Ascending aorta (tissue), 2 donors: Measurements from ENCODE around the gene AQP5. TPM values are rescaled to one million over a fixed set of nuclear protein-coding genes. Genes with fewer than 3 reads are reported as not detected.

ENCODE experiments used
- DNase-seq, 2 donors: peaks; one replicate each; pipeline ENCODE4 v3.0.0-alpha.2; 2019; ENCODE audit warnings: low spot score in 2 of 2
- H3K27ac ChIP-seq, 2 donors: fragments of 200-600 bp; sonication (generic); one replicate each; pipeline ENCODE4 v1.5.1; 2016 to 2017; ENCODE audit warnings: mild to moderate bottlenecking in 1 of 2
- H3K27me3 ChIP-seq: fragments of 200-600 bp; sonication (generic); one replicate; pipeline ENCODE4 v1.5.1; 2017
- H3K36me3 ChIP-seq, 2 donors: fragments of 200-600 bp; sonication (generic); one replicate each; pipeline ENCODE4 v1.5.1; 2016
- H3K4me1 ChIP-seq, 2 donors: fragments of 200-600 bp; sonication (generic); one replicate each; pipeline ENCODE4 v1.5.1; 2016 to 2017; ENCODE audit warnings: mild to moderate bottlenecking in 1 of 2
- H3K4me3 ChIP-seq, 2 donors: fragments of 200-600 bp; sonication (generic); one replicate each; pipeline ENCODE4 v1.5.1; 2016 to 2017; ENCODE audit warnings: mild to moderate bottlenecking in 1 of 2
- H3K9me3 ChIP-seq, 2 donors: fragments of 200-600 bp; sonication (generic); one replicate each; pipeline ENCODE4 v1.5.1; 2016
- intact Hi-C: fragments of 100-400 bp; cut with DNase I; formaldehyde crosslinking; loops from one replicate; pipeline ENCODE4 v1.15.1; 2023
- total RNA-seq: library from RNA; depleted of rRNA; stranded (reverse); fragments of >200 nt; gene quantifications from one replicate; pipeline ENCODE4 v1.1.0, GENCODE V29; 2016
- TF ChIP-seq, protein P1 (sequence below), 3 experiments: fragments of 200-600 bp in 2 of 3; fragments of 450-650 bp in 1 of 3; sonication (generic) in 2 of 3; IDR thresholded peaks; one replicate each; pipeline ENCODE4 v1.5.1; 2016 to 2019; ENCODE audit warnings: antibody characterized with exemption in 3 of 3, mild to moderate bottlenecking in 1 of 3, moderate library complexity in 1 of 3

Gene AQP5
- total RNA-seq, 1 donor from 2014 or later: not detected

DNA sequence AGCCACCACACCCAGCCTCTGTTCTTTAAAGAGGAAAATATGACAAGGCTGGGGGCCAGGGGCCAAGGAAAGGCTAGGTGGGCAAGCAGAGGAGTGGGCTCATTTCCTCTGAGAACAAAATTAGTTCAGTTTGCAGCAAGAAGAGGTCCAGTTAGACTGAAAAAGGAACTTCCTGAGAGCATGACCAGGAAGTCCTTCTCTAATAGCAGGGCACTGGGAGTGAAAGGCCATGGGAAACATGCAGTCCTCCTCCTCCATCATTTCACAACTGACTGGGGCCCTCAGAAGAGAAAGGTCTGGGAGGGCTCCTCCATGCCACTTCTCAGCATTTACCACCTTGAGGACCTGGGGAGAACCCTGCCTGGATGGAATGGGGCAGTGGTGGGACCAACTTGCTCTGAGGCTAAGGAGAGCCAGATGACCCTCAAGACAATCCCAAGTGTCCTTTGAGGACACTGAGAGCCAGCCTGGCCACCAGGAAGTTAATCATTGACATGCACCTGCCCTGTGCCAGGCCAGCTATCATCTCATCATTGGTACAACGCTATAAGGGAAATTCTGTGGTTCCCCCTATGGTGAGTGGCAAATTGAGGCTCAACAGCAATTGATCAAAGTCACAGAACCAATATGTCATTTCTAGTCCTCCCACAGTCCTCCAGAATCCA lies 9.1 kb upstream of the AQP5 start:
- no peaks in the 10 kb centered on the region for H3K36me3 ChIP-seq
- no peaks in the 10 kb centered on the region for H3K9me3 ChIP-seq
- intact Hi-C loops: no loop called here
- TF ChIP-seq, protein P1, sequence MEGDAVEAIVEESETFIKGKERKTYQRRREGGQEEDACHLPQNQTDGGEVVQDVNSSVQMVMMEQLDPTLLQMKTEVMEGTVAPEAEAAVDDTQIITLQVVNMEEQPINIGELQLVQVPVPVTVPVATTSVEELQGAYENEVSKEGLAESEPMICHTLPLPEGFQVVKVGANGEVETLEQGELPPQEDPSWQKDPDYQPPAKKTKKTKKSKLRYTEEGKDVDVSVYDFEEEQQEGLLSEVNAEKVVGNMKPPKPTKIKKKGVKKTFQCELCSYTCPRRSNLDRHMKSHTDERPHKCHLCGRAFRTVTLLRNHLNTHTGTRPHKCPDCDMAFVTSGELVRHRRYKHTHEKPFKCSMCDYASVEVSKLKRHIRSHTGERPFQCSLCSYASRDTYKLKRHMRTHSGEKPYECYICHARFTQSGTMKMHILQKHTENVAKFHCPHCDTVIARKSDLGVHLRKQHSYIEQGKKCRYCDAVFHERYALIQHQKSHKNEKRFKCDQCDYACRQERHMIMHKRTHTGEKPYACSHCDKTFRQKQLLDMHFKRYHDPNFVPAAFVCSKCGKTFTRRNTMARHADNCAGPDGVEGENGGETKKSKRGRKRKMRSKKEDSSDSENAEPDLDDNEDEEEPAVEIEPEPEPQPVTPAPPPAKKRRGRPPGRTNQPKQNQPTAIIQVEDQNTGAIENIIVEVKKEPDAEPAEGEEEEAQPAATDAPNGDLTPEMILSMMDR (IDR thresholded peaks at IDR 0.05): no peak
- no peaks in the 10 kb centered on the region for H3K4me1 ChIP-seq
- H3K4me3 ChIP-seq: no peak overlapping the region
- no peak for DNase-seq
- no peaks in the 10 kb centered on the region for H3K27me3 ChIP-seq
- H3K27ac ChIP-seq: no peak overlapping the region

DNA sequence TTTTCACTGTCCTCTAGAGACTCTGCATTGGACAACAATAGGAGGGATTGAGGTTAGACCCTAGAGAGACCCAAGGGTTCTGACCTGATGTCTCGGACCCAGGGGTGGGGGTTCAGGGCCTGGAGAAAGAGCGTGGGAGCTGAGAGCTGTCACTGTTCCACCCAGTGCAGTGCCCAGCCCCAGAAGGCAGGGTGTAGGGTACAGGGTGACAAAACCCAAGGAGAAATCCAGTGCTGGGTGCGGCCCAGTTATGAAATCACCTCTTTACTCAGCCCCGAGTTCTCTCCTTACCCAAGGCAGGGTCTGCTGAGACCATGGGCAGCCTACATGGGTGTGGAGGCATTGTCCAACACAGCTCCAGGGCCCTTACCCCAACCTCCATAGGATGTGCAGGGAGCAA lies 8.5 kb upstream of the AQP5 start:
- Histone ChIP-seq H3K4me1 (no peaks in the 10 kb centered on the region), H3K4me3 (no peak overlapping the region), H3K9me3 (no peaks in the 10 kb centered on the region), H3K27me3 (no peaks in the 10 kb centered on the region), H3K36me3 (no peaks in the 10 kb centered on the region), H3K27ac (no peak overlapping the region)
- intact Hi-C loops: no loop called here
- no peak for DNase-seq
- TF ChIP-seq, protein P1 (IDR thresholded peaks at IDR 0.05): no peak

DNA sequence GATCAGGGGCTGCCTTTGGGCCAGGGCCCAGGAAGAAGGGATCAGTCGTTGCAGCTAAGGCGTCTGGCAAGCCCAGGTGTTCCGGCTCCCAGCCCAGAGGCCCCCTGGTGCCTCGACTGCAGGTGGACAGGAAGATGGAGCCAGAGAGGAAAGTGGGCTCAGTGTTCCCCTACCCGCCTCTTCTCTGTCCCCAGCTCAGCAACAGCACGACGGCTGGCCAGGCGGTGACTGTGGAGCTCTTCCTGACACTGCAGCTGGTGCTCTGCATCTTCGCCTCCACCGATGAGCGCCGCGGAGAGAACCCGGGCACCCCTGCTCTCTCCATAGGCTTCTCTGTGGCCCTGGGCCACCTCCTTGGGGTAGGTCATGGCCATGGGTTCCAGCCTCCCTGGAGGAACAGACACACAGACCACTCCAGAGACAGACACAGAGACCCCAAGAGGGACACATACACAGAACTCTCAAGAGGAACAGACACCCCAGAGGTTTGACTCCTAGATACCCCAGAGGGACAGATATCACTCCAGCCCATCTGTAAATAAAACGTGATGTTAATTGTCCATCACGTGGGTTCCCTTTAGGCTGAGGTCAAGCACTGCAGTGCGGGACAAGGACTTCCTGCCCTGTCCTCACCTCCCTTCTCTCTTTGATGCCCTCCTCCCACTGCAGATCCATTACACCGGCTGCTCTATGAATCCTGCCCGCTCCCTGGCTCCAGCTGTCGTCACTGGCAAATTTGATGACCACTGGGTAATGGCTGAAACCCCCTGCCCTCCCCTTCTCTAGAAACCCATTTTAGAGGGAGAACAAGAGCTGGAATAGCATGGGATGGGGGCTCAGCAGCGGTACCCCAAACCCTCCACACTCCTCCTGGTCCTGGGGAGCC lies 7.5 kb upstream of the AQP5 start:
- Histone ChIP-seq H3K27ac (no peak overlapping the region), H3K36me3 (no peaks in the 10 kb centered on the region), H3K4me3 (no peak overlapping the region), H3K27me3 (no peaks in the 10 kb centered on the region), H3K9me3 (no peaks in the 10 kb centered on the region), H3K4me1 (no peaks in the 10 kb centered on the region)
- intact Hi-C loops: no loop called here
- TF ChIP-seq, protein P1 (IDR thresholded peaks at IDR 0.05): no peak
- DNase-seq: no peak

DNA sequence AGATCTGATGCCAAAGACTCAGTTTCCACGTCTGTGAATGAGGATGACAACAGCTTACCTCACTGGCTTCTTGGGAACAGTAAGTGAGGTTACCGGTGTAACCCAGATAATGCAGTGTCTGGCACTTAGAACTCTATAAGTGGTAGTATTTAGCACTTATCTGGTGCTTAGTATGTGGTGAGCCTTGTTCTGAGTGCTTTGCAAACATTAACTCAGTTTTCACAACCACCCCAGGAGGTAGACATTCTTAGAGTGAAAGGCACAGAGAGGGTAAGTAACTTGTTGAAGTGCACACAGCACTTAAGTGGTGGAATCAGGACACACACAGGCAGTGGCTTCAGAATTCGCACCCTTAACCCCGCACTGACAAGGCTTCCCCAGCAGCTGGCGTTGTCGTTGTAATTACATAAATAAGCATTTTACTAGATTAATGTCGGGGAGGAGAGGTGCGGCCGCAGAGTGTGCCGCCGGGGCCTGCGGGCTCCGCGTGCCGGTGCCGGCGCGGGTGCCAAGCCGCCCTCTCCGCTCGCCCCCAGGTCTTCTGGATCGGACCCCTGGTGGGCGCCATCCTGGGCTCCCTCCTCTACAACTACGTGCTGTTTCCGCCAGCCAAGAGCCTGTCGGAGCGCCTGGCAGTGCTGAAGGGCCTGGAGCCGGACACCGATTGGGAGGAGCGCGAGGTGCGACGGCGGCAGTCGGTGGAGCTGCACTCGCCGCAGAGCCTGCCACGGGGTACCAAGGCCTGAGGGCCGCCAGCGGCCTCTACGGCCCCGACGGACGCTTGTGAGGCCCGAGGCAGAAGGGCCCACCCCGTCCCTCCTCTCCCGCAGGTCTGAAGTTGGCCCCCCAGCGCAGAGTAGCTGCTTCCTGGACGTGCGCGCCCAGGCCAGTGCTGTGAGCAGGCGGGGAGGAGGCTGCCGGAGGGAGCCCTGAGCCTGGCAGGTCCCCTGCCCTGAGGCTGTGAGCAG lies 6.5 kb upstream of the AQP5 start:
- TF ChIP-seq, protein P1 (IDR thresholded peaks at IDR 0.05): no peak
- intact Hi-C loops: no loop called here

DNA sequence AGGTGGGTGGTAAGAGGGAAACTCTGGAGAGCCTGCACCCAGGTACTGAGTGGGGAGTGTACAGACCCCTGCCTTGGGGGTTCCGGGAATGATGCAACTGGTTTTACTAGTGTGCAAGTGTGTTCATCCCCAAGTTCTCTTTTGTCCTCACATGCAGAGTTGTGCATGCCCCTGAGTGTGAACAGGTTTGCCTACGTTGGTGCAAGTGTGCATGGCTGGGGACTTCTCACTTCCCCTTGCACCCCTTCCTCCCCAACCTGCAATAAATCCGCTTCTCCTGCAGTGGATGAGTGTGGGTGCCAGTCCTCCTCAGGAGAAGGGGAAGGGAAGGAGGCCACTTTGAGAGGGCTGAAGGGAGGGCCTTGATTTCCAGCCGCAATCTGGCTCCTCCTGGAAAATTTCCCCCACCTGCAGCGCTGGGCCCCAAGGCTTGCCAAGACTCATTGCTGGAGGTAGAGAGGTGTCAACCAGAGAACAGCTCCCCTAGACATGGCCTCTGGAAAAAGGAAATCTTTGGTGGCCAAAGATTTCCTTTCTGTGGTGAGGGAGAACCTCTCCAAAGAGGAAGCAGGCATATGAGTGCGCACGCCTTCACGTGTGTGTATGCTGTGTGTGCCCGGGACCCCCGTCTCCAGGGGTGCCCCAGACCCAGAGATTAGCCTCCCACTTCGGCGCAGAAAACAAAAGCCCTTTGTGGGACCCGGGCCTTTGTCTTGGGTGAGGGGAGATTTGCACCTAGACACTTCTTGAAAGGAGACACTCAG lies 5.6 kb upstream of the AQP5 start:
- intact Hi-C loops: no loop called here
- no peak for DNase-seq
- Histone ChIP-seq H3K9me3 (no peaks in the 10 kb centered on the region), H3K27me3 (no peaks in the 10 kb centered on the region), H3K4me1 (peaks cover 0 to 7% of the 10 kb centered on the region in 2 donors), H3K4me3 (no peak overlapping the region), H3K27ac (no peak overlapping the region), H3K36me3 (no peaks in the 10 kb centered on the region)
- TF ChIP-seq, protein P1 (IDR thresholded peaks at IDR 0.05): no peak

More for the DNA sequence above, 6.5 kb upstream of the AQP5 start:
- no peak overlapping the region for H3K27ac ChIP-seq
- no peaks in the 10 kb centered on the region for H3K9me3 ChIP-seq
- H3K4me1 ChIP-seq: peaks cover 0 to 4% of the 10 kb centered on the region in 2 donors
- H3K36me3 ChIP-seq: no peaks in the 10 kb centered on the region
- no peak for DNase-seq
- no peaks in the 10 kb centered on the region for H3K27me3 ChIP-seq
- no peak overlapping the region for H3K4me3 ChIP-seq
